ENCODE measurements around the gene C12orf60.

DNA sequence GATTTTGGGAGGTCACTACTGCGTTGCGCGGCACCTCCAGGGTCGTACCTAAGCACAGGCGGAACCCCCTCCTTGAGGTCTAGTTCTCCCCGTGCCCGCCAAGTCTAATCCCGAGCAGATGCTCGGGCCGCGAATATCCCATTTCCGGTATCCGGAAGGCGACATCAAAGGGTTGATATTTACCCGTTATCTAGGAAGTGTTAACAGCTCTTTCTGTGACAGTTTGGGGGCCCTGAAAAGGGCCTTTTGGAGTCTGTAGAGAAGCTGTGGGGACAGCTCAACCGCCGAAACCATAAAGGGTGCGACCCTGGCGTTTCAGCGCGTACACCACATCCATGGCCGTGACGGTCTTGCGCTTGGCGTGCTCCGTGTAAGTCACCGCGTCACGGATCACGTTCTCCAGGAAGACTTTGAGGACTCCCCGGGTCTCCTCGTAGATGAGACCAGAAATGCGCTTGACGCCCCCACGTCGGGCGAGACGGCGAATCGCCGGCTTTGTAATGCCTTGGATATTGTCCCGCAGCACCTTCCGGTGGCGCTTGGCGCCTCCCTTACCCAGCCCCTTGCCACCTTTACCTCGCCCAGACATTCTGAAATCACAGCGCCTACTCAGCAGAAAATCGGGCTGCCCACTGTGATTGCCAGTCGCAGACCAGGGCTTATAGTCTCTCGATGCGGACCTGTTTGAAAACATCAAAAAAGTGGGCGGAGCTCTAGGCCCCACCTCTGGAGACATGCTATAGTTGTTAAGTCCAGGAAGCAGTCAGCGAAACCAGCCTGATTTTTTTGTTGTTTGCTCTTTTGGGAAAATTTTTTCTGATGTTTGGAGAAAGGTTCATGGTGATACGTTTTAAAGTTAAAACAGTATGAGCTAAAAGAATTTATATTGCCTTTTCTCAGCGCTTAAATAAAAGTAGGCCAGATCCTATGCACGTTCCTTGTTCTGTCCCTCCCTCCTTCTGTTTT is 32.7 kb upstream of the C12orf60 start:
- TF ChIP-seq, protein P1, sequence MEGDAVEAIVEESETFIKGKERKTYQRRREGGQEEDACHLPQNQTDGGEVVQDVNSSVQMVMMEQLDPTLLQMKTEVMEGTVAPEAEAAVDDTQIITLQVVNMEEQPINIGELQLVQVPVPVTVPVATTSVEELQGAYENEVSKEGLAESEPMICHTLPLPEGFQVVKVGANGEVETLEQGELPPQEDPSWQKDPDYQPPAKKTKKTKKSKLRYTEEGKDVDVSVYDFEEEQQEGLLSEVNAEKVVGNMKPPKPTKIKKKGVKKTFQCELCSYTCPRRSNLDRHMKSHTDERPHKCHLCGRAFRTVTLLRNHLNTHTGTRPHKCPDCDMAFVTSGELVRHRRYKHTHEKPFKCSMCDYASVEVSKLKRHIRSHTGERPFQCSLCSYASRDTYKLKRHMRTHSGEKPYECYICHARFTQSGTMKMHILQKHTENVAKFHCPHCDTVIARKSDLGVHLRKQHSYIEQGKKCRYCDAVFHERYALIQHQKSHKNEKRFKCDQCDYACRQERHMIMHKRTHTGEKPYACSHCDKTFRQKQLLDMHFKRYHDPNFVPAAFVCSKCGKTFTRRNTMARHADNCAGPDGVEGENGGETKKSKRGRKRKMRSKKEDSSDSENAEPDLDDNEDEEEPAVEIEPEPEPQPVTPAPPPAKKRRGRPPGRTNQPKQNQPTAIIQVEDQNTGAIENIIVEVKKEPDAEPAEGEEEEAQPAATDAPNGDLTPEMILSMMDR (IDR thresholded peaks at IDR 0.05; ENCODE audit: poor library complexity): no peak
- no peak for TF ChIP-seq EZH2phosphoT487 (IDR thresholded peaks at IDR 0.05; ENCODE audit: low read depth, severe bottlenecking, unreplicated experiment)
- no peak for TF ChIP-seq EZH2 (IDR thresholded peaks at IDR 0.05; ENCODE audit: borderline replicate concordance)
